Measurements from ENCODE around the gene CYRIA.
A peak's percentile ranks its signal among the peaks of the same experiment; 100 is the strongest.

CYRIA gene

GRCh38 chr2:16665748-16666448 is at the start of gene CYRIA:
Gene CYRIA, minus strand, starts transcription at chr2:16665834. Its CDS starts 77,715 bp downstream, at chr2:16588119.
- peak; percentile 51 for DNase-seq

GRCh38 chr2:16713011-16713423 is 47.4 kb upstream of the CYRIA start:
- DNase-seq: peak; percentile 42

GRCh38 chr2:16709769-16710168 is 44.1 kb upstream of the CYRIA start:
- no peak for DNase-seq

GRCh38 chr2:16708173-16708572 is 42.5 kb upstream of the CYRIA start:
- no peak for DNase-seq

- DNase-seq: no peak
Observed at GRCh38 chr2:16707014-16707623, 41.5 kb upstream of the CYRIA start.

GRCh38 chr2:16700551-16701259 is 35.1 kb upstream of the CYRIA start:
- DNase-seq: no peak

- DNase-seq: no peak
Observed at GRCh38 chr2:16693854-16694253, 28.2 kb upstream of the CYRIA start.

GRCh38 chr2:16691261-16691660 is 25.6 kb upstream of the CYRIA start:
- DNase-seq: peak; percentile 58

- DNase-seq: no peak
Observed at GRCh38 chr2:16687955-16688354, 22.3 kb upstream of the CYRIA start.

GRCh38 chr2:16687222-16687621 is 21.6 kb upstream of the CYRIA start:
- DNase-seq: no peak

GRCh38 chr2:16686641-16687040 is 21.0 kb upstream of the CYRIA start:
- no peak for DNase-seq

- no peak for DNase-seq
Observed at GRCh38 chr2:16685340-16685715, 19.7 kb upstream of the CYRIA start.

GRCh38 chr2:16684676-16685339 is 19.2 kb upstream of the CYRIA start:
- DNase-seq: no peak

GRCh38 chr2:16683576-16683975 is 17.9 kb upstream of the CYRIA start:
- no peak for DNase-seq

GRCh38 chr2:16682431-16683118 is 16.9 kb upstream of the CYRIA start:
- no peak for DNase-seq

- DNase-seq: no peak
Observed at GRCh38 chr2:16680781-16681180, 15.1 kb upstream of the CYRIA start.

GRCh38 chr2:16680304-16680703 is 14.7 kb upstream of the CYRIA start:
- no peak for DNase-seq

- DNase-seq: no peak
Observed at GRCh38 chr2:16678964-16679363, 13.3 kb upstream of the CYRIA start.

- DNase-seq: no peak
Observed at GRCh38 chr2:16677875-16678274, 12.2 kb upstream of the CYRIA start.

- DNase-seq: no peak
Observed at GRCh38 chr2:16675781-16676180, 10.1 kb upstream of the CYRIA start.

GRCh38 chr2:16674154-16674553 is 8.5 kb upstream of the CYRIA start:
- DNase-seq: no peak

- no peak for DNase-seq
Observed at GRCh38 chr2:16671760-16672159, 6.1 kb upstream of the CYRIA start.

GRCh38 chr2:16669388-16669787 is 3.8 kb upstream of the CYRIA start:
- no peak for DNase-seq
